ENCODE data around the gene PEX13. TPM values are rescaled to one million over a fixed set of nuclear protein-coding genes. Genes with fewer than 3 reads are reported as not detected.

The PEX13 gene
- total and polyA plus RNA-seq, 4 donors = 10.6 to 42.8 (median 21.5) TPM

DNA sequence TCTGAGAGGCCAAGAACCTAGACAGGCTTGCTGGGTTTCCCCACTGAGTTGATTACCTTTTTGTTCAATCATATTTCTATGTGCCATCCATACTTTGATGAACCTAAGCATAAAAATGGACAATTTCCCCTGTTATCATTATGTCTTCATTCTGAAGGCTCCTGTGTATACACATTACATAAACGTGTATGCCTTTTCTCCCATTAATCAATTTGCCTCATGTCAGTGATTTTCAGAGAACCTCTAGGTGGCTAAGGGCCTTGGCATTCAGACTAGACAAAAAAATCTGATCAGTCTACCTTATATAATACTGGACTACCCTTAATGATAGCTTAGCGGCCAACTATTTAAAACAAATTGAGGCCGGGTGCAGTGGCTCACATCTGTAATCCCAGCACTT, 4.1 kb upstream of the PEX13 start (continued):
- TF ChIP-seq, protein P1, sequence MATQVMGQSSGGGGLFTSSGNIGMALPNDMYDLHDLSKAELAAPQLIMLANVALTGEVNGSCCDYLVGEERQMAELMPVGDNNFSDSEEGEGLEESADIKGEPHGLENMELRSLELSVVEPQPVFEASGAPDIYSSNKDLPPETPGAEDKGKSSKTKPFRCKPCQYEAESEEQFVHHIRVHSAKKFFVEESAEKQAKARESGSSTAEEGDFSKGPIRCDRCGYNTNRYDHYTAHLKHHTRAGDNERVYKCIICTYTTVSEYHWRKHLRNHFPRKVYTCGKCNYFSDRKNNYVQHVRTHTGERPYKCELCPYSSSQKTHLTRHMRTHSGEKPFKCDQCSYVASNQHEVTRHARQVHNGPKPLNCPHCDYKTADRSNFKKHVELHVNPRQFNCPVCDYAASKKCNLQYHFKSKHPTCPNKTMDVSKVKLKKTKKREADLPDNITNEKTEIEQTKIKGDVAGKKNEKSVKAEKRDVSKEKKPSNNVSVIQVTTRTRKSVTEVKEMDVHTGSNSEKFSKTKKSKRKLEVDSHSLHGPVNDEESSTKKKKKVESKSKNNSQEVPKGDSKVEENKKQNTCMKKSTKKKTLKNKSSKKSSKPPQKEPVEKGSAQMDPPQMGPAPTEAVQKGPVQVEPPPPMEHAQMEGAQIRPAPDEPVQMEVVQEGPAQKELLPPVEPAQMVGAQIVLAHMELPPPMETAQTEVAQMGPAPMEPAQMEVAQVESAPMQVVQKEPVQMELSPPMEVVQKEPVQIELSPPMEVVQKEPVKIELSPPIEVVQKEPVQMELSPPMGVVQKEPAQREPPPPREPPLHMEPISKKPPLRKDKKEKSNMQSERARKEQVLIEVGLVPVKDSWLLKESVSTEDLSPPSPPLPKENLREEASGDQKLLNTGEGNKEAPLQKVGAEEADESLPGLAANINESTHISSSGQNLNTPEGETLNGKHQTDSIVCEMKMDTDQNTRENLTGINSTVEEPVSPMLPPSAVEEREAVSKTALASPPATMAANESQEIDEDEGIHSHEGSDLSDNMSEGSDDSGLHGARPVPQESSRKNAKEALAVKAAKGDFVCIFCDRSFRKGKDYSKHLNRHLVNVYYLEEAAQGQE (IDR thresholded peaks at IDR 0.05) = no peak
- TF ChIP-seq RXRA (IDR thresholded peaks at IDR 0.05) (no peak), SP1 (IDR thresholded peaks at IDR 0.05) (no peak), JUND (IDR thresholded peaks at IDR 0.05) (no peak), FOXA1 (IDR thresholded peaks at IDR 0.05) (no peak), HNF4G (IDR thresholded peaks at IDR 0.05) (no peak), RAD21 (IDR thresholded peaks at IDR 0.05) (no peak), FOXA2 (IDR thresholded peaks at IDR 0.05) (no peak)

DNA sequence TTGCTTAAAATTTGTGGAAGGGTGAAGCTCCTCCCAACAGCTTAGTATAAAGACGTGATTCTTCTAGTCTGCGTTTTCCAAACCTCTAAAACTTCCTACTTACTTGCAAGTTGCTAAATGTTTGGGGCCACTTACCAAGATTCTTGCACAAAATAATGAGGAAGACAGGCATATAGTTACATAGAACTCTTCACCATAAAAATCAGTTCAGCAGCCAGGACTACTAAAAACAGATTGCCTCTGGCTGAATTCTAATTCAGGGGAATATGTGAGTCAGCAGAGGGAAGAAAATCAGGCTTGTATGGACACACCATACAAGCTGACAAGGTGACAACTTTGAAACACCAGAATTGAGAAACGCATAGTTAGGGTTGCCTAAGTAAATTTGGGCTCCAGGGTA, 2.8 kb upstream of the PEX13 start:
- TF ChIP-seq NR2F2 (IDR thresholded peaks at IDR 0.05) = no peak
- no peak for TF ChIP-seq FOXA1 (IDR thresholded peaks at IDR 0.05)
- 73% methylated on average over 3 of the region's 3 CpGs for WGBS
- Histone ChIP-seq H3K9me3 (ENCODE audit: control insufficient read depth in 4 of 4, low read length in 3 of 4) (no peaks in the 10 kb centered on the region), H3K4me3 (ENCODE audit: low read depth in 1 of 3, low read length in 3 of 3) (no peak overlapping the region), H3K4me1 (ENCODE audit: control insufficient read depth in 4 of 4, insufficient read depth in 4 of 4, low read length in 3 of 4) (peaks cover 10 to 25% (median 15%) of the 10 kb centered on the region in 4 donors), H3K27ac (ENCODE audit: low read depth in 1 of 2, low read length in 2 of 2) (peak overlapping the region; percentile 1 to 58), H3K36me3 (ENCODE audit: control insufficient read depth in 4 of 4, insufficient read depth in 3 of 4, low read depth in 1 of 4, low read length in 3 of 4) (peaks cover 0 to 3% (median 0%) of the 10 kb centered on the region in 4 donors), H3K9ac (ENCODE audit: low read depth in 1 of 2, low read length in 2 of 2) (no peak overlapping the region), H3K27me3 (ENCODE audit: control insufficient read depth in 4 of 4, insufficient read depth in 4 of 4, low read length in 3 of 4) (no peaks in the 10 kb centered on the region)
- DNase-seq (ENCODE audit: low spot score) = no peak

DNA sequence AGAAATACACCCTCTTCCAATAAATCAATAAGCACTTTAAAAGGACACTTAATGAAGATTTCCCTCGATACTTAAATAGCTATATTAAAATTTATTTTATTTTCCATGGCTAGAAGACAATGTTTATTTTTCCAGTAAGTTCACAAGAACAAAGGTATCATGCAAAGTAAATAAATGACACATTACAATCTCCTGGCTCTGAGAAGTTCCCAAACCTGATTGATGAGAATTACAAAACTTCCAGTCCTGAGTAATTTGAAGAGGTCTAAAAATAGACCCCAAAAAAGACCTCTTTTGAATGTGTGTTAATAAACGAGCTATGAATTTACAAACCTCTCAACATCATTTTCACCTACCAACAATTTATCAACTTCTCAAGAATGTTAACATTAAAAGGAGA, 1.5 kb upstream of the PEX13 start:
- Histone ChIP-seq H3K36me3 (ENCODE audit: control insufficient read depth in 4 of 4, insufficient read depth in 3 of 4, low read depth in 1 of 4, low read length in 3 of 4) (no peaks in the 10 kb centered on the region), H3K9me3 (ENCODE audit: control insufficient read depth in 4 of 4, low read length in 3 of 4) (no peaks in the 10 kb centered on the region), H3K4me3 (ENCODE audit: low read depth in 1 of 3, low read length in 3 of 3) (peak overlapping the region in 2 of 3 donors; percentile 68 to 94), H3K27ac (ENCODE audit: low read depth in 1 of 2, low read length in 2 of 2) (peak overlapping the region in 1 of 2 donors; percentile 97), H3K4me1 (ENCODE audit: control insufficient read depth in 4 of 4, insufficient read depth in 4 of 4, low read length in 3 of 4) (peaks cover 7 to 25% (median 15%) of the 10 kb centered on the region in 4 donors), H3K9ac (ENCODE audit: low read depth in 1 of 2, low read length in 2 of 2) (peak overlapping the region; percentile 71 to 80), H3K27me3 (ENCODE audit: control insufficient read depth in 4 of 4, insufficient read depth in 4 of 4, low read length in 3 of 4) (no peaks in the 10 kb centered on the region)
- no peak for DNase-seq (ENCODE audit: low spot score)
- TF ChIP-seq HNF4A (conservative IDR thresholded peaks at IDR 0.05) (peak in 1 of 2 donors; percentile 26), HNF4G (IDR thresholded peaks at IDR 0.05) (no peak), JUND (IDR thresholded peaks at IDR 0.05) (peak in 1 of 2 donors; percentile 25)
- WGBS = 20% methylated on average over 2 of the region's 2 CpGs

DNA sequence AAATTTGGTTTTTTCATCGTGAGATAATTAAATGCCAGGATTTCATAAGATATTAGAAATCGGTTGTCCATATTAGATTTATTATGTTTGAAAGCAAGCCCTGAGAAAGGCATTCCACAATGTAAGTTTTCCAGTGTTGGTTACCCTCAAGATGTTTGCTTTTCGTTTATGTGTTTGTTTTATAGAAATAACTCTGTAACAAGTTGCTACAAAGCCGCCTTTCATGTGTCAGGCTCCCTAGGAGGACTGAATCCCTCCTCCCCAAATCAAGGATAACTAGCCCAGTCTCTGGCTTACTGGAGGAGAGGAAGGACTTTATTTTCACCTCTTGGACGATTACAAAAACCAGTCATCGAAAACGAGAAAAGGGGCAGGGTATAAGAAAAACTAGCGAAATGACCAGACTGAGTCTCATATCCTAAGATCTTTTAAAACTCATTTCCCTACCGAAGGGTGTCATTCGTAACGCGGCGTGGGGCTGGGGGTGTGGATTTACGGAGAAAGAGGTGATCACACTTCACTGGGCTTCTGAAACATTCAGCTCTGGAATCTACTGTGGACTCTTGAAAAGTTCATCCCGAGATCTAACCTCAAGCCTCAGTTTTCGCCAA, 1.0 kb upstream of the PEX13 start:
- DNase-seq (ENCODE audit: low spot score) = no peak
- peak overlapping the region; percentile 71 to 80 for H3K9ac ChIP-seq (ENCODE audit: low read depth in 1 of 2, low read length in 2 of 2)
- no peak for TF ChIP-seq FOXA2 (IDR thresholded peaks at IDR 0.05)
- TF ChIP-seq JUND (IDR thresholded peaks at IDR 0.05) = no peak
- TF ChIP-seq, protein P2, sequence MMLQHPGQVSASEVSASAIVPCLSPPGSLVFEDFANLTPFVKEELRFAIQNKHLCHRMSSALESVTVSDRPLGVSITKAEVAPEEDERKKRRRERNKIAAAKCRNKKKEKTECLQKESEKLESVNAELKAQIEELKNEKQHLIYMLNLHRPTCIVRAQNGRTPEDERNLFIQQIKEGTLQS (IDR thresholded peaks at IDR 0.05) = no peak
- TF ChIP-seq YY1 (IDR thresholded peaks at IDR 0.05) = no peak
- TF ChIP-seq, protein P1 (IDR thresholded peaks at IDR 0.05) = no peak
- TF ChIP-seq FOXA1 (IDR thresholded peaks at IDR 0.05) = no peak
- TF ChIP-seq TAF1 (conservative IDR thresholded peaks at IDR 0.05) = no peak
- no peak for TF ChIP-seq RXRA (IDR thresholded peaks at IDR 0.05)
- TF ChIP-seq NR2F2 (IDR thresholded peaks at IDR 0.05) = no peak
- no peak for TF ChIP-seq SP1 (IDR thresholded peaks at IDR 0.05)
- H3K9me3 ChIP-seq (ENCODE audit: control insufficient read depth in 4 of 4, low read length in 3 of 4) = no peaks in the 10 kb centered on the region
- WGBS = 2% methylated on average over 16 of the region's 16 CpGs
- peak overlapping the region; percentile 68 to 94 (median 83) for H3K4me3 ChIP-seq (ENCODE audit: low read depth in 1 of 3, low read length in 3 of 3)
- no peaks in the 10 kb centered on the region for H3K36me3 ChIP-seq (ENCODE audit: control insufficient read depth in 4 of 4, insufficient read depth in 3 of 4, low read depth in 1 of 4, low read length in 3 of 4)
- H3K27ac ChIP-seq (ENCODE audit: low read depth in 1 of 2, low read length in 2 of 2) = peak overlapping the region; percentile 97
- H3K27me3 ChIP-seq (ENCODE audit: control insufficient read depth in 4 of 4, insufficient read depth in 4 of 4, low read length in 3 of 4) = no peaks in the 10 kb centered on the region
- peaks cover 7 to 25% (median 15%) of the 10 kb centered on the region in 4 donors for H3K4me1 ChIP-seq (ENCODE audit: control insufficient read depth in 4 of 4, insufficient read depth in 4 of 4, low read length in 3 of 4)
